HG03565 (cell line): ENCODE results near the gene C10orf53.
"Not testable (repeated sequence)": the region's sequence is repeated elsewhere in the genome, so short reads cannot be mapped to it uniquely, and the experiment has no call there.

Source experiments
- ATAC-seq: cut with Tn5 transposase; IDR thresholded peaks from one replicate; pipeline ENCODE4 v1.9.1; 2021; ENCODE audit warnings: mild to moderate bottlenecking, moderate library complexity; ENCODE audit not compliant: unreplicated experiment

The C10orf53 gene

DNA sequence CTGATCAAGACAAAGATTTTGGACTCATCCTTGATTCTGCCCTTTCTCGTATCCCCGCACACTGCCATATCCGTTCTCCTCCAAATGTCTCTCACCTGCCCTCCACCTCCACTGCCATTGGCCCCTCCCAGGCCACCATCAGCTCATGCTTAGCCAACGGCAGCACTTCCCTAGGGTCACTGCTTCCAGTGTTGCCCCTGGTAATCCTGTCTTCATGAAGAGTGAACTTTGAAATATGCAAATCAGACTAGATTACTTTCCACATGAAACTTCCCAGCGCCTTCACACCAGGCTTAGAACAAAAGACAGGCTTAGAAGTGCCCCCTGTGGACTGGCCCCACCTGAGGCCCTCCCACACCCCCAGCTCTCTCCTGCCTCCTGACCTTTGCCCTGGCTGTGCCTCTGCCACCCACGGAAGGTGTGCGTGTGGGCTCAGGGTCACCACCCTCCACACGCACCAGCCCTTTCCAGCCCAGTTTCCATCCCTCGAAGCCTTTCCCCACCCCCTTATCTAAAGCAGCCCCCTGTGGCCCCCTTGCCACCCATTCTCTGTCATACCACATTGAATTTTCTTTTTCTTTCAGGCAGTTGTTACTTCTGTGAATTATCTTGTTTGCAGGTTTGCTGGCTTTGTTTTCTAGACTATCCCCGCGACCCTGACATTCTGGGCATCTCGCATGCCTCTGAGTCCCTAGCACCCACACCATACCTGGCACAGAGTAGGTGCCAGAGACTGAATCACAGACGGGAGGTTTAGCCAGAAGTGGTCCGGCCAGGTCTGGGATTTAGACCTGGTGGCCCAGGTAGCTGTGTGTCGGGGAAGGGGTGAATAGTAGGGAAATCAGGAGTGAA is 26.8 kb upstream of the C10orf53 start:
- ATAC-seq: no peak

DNA sequence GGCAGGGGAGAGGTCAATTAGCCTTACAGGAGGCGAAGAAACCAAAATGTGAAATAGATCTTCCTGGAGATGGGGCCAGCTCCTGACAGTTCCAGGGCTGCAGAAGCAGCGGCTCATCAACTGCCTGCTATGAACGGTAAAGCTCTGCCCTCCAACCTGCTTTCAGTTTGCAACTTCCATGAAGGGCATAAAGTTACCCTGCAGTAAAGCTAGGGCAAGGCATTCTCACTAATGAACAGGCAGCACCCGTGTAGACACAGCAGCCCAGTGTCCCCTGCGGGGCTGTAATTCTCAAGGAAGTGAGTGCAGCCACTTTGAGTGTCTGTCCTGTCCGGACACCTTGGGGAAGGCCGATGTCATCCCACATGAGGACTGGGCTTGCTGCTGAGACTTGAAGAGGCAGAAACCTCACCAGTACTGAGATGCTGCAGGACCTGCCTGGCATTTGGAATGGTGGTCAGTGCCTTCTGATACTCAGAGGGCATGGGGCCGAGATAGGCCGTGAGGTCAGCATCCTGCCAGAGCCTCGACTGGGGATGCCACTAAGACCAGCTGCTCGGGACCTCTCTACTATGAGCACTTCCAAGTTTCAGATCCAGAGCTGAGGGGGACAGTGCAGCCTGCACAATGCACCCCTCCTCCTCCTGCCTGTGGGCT is 26.1 kb upstream of the C10orf53 start:
- ATAC-seq: no peak

DNA sequence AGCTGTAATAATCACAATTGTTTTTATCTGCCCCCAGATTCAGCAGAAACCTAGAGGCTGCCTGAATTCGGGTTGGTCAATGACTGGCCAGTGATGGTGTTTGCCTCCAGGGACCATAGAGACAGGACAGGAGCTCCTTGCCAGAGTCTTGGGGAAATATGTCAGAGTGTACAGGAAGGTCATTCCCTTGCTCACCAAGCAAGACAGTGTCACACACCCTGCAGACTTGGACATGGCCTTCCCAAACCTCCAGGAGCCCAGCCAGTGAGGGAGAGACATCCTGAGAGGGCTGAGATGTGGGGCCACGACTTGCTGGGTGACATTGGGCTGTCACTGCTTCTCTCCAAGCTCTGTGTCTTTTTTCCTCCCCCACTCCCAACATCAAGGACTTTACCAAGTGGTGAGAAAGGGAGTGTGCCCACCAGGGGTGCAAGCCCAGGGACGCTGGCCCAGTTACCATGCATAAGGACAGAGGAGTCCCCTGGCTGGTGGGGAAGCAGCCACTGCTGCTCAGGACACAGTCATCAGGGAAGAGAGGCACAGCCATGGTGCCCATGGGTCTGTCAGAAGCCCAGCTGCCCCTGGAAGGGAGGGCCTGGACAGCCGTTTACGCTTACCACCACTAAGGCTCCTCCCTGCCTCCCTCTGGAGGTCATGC is 25.3 kb upstream of the C10orf53 start:
- no peak for ATAC-seq

DNA sequence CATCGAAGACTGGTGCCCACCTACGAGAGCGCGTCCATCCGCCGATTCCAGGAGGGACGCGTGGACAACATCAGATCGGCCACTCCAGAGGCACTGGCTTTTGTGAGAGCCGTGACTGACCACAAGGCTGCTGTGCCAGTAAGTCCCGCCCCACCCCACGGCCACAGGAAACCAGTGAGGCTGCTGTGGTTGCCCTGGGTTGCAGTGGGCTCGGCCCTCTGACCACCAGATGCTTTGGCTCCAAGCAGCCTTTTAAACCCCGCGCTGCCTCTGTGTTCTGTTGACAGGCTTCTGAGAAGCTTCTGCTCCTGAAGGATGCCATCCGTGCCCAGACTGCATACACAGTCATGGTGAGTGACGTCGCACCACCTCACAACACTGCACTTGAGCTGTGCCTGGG is 24.4 kb upstream of the C10orf53 start:
- no peak for ATAC-seq

DNA sequence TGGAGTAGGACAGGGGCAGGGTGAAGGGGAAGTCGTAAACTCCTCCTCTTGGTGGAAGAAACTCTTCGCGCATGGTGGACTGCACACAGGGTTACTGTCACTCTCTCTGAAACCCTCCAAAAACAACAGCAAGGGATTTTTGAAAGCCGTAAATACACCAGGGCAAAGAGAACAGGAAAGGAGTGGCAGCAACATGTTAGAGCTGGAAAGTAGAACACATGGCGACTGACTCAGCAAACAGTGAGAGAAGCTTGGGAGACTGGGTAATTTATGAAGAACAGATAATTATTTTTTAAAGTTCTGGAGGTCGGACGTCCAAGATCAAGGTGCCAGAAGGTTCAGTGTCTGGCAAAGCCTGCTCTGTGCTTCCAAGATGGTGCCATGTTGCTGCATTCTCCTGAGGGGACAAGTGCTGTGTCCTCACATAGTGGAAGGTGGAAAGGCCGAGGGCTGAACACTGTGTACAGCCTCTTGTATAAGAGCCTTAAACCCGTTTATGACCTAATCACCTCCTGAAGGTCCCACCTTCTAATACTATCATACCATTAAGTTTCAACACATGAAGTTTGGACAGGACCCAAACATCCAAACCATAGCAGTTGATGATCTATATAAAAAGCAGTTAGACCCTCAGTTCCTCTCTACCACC is 22.5 kb upstream of the C10orf53 start:
- no peak for ATAC-seq

DNA sequence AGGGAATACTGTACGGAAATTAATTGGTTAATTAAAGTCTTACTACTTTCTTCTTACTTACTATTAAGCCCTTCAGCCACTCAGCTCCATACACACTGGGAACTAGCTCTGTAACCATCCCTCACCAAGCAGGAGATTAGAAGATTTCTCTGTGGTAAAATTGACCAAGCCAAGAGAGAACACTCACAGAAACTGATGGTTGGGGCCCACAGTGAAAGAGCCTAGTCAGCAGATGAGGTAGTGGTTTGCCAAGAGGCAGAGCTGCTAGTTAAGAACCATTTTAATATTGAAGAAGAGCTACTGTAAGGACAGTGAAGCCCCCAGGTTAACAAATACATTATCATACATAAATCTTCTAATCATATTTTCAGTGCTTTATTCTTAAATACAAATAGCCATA is 21.8 kb upstream of the C10orf53 start:
- no peak for ATAC-seq

DNA sequence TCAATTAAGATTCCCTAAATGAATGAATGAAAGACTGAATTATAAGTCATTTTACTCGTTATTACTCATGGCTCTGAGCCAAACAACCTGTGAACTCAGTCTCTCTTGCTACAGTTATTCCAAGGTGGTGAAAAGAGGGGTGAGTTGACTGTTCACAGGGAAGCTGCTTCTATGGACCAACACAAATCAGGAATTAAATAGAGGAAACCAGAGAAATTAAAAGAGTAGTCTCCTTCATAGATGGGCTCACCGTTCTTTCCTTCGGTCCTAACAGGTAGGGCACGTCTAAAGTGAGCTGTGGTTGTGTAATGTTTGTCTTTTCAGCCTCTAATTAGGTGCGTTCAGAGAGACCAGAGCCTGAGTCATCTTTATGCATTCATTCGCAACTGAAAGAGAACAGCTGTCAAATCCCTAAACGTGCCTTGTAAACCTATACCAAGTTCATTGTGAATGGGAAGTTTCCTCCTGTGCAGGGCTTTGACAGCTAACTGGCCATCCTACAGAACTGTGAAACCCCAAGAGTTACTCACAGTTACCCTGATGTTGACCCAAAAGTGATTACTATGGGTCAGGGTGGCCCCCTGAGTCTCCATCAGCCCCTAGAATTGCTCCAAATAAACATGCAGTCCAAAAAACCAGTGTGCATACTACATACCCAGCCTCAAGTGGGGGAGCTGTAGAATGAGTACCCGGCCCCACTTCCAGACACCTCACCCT is 18.2 kb upstream of the C10orf53 start:
- ATAC-seq: no peak

DNA sequence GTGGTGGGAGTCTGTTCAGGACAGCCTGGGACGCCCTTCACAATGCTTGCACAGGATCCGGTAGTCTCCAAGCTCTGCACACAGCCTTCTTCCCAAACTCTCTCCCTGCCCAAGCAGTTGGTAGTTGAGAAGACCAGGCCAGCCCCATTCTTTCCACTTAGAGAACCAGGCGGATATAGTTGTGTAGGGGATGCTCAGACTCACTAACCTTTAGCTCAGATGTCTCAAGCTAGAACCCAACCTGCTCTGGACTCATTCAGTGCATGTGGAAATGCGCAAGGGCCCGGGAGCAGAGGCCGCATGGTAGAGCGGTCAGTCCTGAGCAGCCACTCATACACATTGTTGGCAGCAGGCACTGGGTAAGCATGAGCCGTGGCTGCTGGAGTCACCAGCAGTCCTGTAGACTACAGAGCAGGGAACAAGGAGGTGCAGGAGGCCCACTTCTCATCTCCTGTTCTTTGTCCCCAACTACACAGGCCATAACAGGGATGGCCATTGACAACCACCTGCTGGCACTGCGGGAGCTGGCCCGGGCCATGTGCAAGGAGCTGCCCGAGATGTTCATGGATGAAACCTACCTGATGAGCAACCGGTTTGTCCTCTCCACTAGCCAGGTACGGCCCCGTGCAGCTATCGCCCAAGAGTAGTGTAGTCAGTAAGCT is 17.2 kb upstream of the C10orf53 start:
- no peak for ATAC-seq

DNA sequence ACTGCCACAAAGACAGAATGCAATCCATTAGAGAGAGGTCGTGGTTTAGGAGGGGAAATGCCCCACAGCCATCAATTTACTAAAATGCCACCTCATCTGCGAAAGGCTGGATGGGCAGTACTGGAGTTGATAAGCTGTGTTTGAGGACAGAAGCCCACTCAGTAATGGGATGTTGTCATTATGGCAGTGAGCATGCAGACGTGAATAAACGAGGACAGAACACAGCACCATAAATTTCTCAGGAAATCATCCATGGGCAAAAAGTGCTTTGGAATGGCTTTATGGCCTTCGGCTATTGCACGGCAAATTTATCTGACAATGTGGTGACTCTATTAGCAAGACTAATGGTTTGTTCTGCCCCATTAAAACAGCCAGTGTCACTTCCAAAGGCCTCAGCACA is 15.9 kb upstream of the C10orf53 start:
- ATAC-seq: no peak

DNA sequence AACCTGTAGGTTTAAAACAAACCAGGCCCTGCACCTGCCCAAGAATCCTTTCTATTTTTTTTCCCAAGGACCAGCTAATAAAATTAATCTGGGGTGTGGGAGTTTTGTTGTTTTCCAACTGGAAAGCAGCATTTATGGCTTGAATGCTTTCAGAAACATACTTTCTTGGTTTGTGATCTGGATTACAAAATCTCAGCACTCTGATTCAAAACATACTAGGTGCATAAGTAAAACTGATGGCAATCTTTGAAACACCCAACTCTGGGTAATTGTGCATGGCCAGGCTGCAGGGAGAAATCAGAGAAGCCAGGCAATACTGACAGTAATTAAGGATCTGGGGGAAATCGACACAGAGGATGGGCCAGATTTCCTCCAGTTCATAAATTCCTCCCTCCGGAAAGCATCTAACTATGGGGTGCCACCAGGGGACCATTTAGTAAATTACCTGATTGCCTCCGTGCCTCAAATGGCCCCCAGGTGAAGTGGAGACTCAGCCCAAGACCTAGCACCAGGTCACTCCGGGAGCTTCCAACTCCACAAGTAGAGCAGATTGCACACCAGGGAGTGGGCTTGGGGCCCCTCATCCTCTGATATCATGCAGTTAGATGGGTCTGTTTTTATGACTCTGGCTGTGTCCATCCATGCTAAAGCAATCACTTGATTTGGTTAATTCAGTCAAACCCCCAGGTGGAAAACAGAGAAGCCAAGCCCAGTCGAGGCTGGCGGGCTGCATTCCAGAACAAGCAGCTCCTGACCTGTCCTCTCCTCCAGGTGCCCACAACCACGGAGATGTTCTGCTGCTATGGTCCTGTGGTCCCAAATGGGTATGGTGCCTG is 15.2 kb upstream of the C10orf53 start:
- ATAC-seq: no peak

DNA sequence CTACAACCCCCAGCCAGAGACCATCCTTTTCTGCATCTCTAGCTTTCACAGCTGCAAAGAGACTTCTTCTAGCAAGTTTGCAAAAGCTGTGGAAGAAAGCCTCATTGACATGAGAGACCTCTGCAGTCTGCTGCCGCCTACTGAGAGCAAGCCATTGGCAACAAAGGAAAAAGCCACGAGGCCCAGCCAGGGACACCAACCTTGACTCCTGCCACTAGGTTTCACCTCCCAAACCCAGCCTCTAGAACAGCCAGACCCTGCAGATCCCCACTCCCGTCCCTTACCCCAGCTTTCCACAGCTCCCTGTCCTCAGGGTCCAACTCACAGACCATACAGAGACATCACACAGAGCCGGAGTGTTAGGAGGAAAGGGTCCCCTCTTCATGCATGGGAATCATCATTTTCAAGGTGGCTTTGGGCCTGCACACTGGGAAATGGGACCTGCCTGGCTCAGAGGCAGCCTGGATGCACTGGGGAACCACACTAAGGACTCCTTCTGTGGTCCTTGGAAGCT is 14.6 kb upstream of the C10orf53 start:
- no peak for ATAC-seq

DNA sequence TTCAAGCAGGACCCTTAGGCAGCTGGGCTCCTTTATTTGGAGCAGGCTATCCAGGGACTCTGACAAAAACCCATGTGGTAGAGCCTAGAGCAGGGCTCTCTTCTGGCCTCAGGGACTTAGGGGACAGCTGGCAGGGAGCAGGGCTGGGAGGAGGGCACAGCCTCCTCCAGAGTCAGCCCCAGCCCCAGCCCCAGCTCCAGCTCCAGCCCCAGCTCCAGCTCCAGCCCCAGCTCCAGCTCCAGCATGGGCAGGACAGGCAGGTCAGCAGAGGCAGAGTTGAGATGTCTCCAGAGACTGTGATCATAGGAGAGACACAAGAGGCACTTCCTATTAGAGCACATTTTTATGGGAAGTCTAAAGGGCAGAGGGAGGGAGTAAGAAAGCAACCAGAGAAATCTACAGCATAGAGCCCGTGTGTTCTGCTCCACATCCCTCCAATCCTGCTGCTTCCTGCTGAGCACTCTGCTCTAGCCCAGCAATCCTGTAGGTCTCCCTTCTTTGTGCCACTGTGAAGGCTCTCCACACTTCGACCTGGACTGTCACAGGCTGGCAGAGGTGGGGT is 13.3 kb upstream of the C10orf53 start:
- ATAC-seq: no peak

DNA sequence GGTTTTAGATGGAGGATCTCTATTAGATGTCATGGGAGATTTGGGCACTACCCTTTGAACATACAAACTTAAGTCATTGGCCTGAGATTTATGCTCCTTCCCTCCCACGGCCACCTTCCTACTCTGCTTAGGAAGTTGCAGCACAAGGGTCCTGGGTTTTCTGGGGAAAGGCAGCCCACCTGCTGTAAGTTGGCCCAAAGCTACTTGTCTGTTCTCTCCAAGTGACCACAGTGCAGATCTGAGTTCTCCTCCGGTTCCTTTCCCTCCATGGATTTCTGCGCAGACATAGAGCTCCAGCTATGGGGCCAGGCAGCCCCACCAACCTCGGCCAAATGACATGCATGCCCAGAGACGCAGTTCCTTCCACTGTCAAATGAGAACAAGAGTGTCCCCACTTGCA is 12.8 kb upstream of the C10orf53 start:
- no peak for ATAC-seq

DNA sequence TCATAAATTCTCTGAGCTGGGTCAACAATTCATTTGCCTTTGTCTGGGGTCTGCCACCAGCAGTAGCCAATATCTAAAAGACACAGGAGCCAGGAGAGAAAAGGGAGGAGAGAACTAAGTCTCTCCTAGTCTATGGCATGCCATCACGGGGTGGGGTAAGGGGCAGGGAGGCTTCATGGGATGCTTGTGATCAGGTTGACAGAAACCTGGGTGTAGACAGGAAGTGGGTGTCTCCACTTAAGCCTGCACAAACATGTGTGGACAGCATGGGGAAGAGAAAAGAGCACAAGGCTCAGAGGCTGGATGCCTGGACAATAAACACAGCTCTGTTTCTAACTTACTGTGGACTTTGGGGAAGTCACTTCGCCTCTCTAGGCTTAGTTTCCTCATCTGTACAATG is 11.5 kb upstream of the C10orf53 start:
- no peak for ATAC-seq

DNA sequence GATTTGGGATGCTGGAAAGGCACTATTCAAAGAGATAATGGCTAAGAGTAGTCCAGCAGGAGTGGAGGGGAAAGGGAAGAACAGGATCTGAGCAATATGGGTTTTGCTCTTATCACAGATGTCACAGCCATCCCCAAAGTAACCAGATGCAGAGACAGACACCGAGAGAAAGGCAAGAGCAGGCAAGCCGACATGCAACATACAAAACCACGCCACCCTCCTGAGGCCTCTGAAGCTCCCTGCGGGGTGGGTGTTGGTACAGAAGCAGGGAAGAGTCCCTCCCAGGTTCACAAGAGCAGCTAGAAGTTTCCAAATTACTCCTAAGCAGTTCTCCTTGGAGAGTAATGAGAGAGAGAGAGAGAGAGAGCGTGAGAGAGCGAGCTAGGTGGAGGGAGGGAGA is 10.8 kb upstream of the C10orf53 start:
- no peak for ATAC-seq

DNA sequence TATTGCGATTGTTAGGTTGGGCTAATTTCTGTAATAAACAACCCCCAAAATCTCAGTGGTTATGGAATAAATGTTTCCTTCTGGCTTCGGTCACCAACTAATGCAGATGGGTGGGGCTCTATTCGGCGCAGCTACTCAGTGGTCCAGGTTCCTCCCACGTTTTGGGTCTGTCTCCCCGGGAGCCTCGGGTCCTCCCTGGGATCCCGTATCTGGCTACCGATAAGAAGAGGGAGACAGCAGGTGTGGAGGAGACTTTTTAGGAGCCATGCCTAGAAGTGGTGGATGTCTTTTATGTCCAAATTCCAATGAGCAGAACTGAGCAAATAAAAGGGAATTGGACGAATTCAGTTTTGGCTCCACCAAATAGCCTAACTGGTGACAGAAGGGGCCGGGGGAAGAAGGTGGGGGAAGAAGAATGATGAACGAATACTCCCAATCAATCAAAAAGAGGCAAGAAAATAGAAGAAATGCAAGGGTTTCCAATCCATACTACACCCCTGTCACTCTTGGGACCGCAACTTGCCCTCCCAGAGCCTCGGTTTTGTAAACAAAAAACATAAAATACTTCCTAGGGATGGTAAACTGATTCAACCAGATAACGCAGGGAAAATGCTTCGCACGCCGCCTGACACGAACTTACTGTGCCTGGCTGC is 498 bp upstream of the C10orf53 start:
- no peak for ATAC-seq

DNA sequence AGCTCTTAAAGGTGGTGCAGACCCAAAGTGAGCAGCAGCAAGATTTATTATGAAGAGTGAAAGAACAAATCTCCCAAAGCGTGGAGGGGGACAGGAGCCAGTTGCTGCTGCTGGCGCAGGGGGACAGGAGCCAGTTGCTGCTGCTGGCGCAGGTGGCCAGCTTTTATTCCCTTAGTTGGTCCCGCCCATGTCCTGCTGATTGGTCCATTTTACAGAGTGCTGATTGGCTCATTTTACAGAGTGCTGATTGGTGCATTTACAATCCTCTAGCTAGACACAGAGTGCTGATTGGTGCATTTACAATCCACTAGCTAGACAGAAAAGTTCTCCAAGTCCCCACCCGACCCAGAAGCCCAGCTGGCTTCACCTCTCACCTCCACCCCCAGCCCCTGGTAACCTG is 3.0 kb downstream of the C10orf53 start:
- ATAC-seq: not testable (repeated sequence)

DNA sequence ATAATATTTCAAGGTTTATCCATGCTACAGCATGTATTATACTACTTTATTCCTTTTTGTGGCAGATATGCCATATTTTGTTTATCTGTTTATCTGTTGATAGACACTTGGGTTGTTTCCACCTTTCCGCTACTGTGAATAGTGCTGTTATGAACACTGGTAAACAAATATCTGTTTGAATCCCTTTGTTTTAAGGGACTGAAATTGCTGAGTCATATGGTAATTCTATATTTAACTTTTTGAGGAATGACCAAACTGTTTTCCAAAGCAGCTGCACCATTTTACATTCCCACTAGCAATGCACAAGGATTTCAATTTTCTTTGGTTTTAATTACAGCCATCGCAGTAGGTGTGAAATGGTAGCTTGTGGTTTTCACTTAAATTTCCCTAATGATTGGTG is 3.4 kb downstream of the C10orf53 start:
- no peak for ATAC-seq
